ENCODE data around the gene ZNF57.
"Not testable (repeated sequence)": the region's sequence is repeated elsewhere in the genome, so short reads cannot be mapped to it uniquely, and the experiment has no call there.

The ZNF57 gene

DNA sequence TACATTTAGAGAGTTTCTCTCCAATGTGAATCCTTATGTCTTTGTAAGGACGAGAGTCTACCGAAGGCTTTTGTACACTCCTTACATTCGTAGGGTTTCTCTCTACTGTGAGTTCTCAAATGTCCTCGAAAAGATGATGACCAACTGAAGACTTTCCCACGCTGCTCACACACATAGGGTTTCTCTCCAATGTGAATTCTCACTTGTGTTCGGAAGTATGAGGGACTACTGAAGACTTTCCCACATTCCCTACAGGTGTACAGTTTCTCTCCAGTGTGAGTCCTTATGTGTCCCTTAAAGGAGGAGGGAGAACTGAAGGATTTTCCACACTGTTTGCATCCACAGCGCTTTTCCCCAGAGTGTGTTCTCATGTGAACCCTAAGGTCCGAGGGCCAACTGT is 4.0 kb upstream of the ZNF57 start:
- DNase-seq (ENCODE audit: low spot score) = no peak

DNA sequence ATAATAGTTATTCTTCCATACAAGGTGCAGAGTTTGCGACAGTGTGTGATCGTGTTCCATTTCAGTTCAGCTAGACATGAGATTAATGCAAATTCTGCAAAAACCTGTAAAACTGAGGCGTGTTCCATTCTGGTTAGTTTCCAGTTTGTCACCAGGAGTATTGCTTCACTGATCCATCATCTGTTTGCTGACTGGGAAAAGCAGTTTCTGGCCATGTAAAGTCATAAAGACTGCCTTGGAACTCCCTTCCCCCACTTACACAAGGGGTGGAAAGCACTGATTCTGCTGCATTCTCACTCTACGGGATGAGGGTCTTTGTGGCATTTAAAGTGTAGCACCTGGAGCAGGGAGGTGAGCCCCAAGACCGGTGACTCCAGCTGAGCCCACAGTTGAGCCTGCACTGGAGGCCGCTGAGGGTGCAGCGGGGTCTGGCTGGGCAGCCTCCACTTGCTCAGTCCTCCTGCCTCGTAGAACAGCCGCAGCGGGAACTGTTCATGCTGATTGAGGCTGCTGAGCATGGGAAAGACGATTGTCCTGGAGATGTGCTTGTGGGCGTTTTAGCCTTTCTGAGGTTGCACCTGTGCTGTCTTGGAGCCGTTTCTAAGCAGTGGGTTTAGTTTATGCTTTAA is 2.0 kb downstream of the ZNF57 start:
- DNase-seq (ENCODE audit: low spot score) = no peak

DNA sequence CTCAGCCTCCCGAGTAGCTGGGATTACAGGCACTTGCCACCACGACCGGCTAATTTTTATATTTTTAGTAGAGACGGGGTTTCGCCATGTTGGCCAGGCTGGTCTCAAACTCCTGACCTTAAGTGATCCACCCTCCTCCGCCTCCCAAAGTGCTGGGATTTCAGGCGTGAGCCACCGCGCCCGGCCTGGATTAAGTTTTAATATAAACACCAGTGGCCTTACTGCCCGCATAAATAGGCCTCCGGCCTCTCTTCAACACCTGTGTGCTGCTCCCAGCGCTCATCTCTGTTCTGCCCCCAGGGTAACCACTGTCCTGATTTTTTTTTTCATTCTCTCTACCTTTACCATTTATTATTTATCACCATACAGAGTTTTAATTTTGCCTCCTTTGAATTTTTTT is 2.6 kb downstream of the ZNF57 start:
- DNase-seq (ENCODE audit: low spot score) = not testable (repeated sequence)

DNA sequence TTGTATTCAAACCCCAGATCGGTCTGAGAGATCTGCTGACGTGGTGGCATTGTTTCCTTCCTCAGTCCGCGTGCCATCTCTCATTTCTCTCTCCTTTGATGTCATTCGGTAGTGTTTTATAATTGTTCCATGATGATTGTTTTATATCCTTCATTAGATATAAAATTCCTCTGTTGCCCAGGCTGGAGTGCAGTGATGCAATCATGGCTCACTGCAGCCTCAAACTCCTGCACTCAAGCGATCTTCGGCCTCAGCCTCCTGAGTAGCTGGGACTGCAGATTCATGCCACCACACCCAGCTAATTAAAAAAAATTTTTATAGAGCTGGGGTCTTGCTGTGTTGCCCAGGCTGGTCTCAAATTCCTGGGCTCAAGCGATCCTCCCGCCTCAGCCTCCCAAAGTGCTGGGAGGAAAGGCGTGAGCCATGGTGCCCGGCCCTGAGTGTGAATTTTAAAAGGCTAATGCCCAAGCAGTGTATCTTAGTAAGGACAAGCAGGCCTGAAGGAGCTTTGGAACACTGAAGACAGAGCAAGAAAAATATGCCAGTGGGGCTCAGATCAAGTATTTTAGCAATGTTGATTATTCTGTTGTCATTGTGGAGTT is 5.3 kb downstream of the ZNF57 start:
- DNase-seq (ENCODE audit: low spot score) = no peak

DNA sequence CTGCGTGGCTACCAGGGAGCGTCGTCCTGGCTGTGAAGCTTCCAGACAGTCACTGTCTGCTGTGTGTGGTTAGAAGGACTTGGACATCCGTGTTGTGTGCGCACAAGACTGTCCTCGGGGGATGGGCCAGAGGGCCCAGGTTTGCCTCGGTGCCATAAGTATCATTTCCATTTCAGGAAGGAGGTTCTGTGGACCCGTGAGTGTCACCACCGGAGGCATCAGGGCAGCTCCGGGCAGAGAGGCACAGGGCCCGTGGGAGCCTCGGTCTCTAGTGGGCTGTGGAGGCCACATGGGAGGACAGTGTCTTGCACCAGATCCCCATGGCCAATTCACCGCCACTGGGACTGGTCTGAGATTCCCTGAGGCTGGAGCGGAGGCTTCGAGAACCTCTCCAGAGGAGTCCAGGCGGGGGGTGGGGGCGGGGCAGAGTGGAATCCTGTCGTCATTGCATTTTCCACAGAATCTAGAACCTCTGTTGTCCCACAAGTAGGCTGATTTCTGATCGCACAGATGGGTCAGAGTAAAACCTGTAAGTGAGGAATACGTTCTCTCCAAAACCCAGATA is 6.0 kb downstream of the ZNF57 start:
- DNase-seq (ENCODE audit: low spot score) = no peak

DNA sequence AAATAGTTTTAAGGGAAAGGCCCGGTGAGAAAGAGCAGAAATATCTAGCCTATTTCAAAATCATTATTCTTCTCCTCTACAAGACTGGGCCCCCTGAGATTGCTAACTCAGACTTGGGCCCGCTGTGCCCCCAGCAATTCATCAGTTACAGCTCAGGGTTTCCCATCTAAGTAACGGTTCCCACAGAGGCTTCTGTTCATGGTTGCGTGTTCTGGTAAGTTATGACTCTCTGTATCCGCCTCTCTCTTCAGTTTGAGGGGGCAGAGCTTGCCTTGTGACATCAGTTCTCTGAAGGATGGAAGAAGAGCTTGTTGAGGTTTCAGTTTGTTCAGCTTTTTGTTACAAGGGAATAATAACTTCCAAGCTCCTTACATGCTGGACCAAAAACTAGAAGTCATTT is 11.6 kb downstream of the ZNF57 start:
- no peak for DNase-seq (ENCODE audit: low spot score)

DNA sequence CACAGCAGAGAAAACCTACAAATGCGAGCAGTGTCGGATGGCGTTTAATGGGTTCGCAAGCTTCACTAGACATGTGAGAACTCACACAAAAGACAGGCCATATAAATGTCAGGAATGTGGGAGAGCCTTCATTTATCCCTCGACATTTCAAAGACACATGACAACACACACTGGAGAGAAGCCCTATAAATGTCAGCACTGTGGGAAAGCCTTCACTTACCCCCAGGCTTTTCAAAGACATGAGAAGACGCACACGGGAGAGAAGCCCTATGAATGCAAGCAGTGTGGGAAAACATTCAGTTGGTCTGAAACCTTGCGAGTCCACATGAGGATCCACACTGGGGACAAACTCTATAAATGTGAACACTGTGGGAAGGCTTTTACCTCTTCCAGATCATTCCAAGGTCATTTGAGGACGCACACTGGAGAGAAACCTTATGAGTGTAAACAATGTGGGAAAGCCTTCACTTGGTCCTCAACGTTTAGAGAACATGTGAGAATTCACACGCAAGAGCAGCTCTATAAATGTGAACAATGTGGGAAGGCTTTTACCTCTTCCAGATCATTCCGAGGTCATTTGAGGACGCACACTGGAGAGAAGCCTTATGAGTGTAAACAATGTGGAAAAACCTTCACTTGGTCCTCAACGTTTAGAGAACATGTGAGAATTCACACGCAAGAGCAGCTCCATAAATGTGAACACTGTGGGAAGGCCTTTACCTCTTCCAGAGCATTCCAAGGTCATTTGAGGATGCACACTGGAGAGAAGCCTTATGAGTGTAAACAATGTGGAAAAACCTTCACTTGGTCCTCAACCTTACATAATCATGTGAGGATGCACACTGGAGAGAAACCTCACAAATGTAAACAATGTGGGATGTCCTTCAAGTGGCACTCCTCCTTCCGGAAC is 16.8 kb downstream of the ZNF57 start:
- no peak for DNase-seq (ENCODE audit: low spot score)

DNA sequence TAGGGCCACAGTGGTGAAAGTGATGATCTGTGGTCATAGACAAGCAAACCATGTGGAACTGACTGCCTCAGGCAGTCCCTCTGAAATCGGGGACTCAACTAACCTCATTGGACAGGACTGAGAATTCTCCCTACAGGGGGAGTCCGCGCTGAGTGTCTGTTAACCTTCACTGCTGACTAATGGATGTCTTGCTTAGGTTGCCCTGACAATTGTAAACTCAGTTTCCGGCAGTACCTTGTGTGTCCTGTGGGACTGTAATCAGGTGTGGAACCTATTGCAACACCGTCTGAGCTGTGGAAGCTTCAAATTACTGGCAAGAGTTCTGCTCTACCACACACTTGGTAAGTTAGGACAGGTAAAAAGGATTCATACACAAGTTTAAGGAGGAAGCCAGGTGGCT is 22.3 kb downstream of the ZNF57 start:
- no peak for DNase-seq (ENCODE audit: low spot score)

DNA sequence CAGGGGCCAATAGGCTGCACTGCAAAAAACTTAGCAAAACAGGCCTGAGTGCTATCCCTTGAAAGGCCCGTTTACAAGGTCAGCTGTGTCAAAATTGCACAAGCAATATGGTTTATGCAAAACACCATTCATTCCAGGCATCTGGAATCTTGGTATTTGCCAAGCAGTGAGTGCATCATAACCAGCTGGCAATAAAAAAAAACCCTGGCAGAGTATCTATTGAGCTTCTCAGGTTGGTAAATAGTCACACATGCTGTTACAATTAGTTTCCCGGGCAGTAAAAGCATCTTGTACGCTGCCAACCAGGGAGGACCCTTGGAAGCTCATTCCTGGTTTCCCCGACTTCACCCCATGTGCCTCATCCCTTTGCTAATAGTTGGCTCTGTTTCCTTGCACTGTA is 22.8 kb downstream of the ZNF57 start:
- no peak for DNase-seq (ENCODE audit: low spot score)

DNA sequence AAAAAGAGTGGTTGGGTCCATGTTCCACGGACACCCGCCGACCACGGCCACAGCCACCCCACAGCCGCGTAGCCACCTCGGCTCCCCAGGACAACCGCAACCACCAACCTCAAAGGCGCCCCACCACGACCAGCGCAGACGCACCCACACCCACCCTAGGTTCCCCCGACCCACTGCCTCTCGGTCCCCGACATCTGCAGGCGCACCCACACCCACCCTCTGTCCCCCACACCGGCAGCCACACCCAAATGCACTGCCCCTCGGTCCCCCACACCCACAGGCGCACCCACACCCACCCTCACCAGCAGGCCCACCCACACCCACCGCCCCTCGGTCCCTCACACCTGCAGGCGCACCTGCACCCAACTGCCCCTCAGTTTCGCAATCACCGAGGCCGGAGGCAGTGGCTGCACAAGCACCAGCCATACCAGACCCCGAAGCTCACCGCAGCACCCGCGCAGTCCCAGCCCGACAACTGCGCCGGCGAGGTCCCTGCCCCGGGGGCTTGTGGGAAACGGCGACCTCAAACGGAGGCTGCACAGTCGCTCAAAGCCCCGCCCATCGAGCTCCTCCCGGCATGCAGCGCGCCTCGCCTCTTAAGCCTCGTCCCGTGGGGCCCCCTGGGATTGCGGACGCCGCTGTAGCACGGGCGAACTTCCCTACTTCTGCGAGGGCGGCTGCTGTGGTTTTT is 25.8 kb downstream of the ZNF57 start:
- DNase-seq (ENCODE audit: low spot score) = no peak

DNA sequence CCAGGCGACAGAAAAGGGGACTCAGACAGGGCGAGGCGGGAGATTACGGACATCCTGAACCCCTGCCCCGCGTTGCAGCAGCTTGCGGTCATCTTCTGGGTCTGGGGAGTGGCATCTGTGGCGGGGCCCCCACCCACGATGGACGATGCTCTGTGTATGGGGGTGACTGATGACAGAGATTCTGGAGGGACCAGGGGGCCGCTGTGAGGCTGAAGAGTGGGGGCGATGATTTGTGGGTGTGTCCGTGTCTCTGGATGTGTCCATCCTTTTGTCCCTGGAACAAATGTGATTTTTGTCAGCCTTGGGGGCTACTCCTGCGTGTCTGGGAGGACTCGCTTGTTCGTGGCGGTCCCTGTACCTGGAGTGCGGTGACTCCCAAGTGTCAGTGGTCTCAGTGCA is 26.3 kb downstream of the ZNF57 start:
- DNase-seq (ENCODE audit: low spot score) = no peak

DNA sequence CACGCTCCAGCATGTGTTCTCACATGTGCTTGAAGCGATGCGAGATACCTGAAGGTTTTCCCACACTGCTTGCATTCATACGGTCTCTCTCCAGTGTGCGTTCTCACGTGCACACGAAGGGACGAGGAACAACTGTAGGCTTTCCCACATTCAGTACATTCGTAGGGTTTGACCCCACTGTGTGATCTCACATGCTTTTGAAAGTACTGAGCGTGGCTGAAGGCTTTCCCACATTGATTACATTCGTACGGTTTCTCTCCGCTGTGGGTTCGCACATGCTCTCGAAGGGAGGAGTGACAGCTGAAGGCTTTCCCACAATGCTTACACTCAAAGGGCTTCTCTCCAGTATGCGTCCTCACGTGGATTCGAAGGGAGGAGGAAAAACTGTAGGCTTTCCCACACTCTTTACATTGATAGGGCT is 32.8 kb downstream of the ZNF57 start:
- DNase-seq (ENCODE audit: low spot score) = no peak

DNA sequence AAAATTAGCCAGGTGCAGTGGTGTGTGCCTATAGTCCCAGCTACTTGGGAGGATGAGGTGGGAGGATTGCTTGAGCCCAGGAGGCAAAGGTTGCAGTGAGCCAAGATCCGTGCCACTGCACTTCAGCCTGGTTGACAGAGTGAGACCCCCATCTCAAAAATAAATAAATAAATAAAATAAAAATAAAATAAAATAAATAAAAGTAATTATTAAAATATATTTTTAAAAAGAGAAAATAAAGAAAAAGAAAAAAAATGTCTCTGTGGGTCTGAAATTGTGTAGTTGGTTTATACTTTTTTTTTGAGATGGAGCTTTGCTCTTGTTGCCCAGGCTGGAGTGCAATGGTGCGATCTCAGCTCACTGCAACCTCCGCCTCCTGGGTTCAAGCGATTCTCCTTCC is 35.1 kb downstream of the ZNF57 start:
- DNase-seq (ENCODE audit: low spot score) = not testable (repeated sequence)

DNA sequence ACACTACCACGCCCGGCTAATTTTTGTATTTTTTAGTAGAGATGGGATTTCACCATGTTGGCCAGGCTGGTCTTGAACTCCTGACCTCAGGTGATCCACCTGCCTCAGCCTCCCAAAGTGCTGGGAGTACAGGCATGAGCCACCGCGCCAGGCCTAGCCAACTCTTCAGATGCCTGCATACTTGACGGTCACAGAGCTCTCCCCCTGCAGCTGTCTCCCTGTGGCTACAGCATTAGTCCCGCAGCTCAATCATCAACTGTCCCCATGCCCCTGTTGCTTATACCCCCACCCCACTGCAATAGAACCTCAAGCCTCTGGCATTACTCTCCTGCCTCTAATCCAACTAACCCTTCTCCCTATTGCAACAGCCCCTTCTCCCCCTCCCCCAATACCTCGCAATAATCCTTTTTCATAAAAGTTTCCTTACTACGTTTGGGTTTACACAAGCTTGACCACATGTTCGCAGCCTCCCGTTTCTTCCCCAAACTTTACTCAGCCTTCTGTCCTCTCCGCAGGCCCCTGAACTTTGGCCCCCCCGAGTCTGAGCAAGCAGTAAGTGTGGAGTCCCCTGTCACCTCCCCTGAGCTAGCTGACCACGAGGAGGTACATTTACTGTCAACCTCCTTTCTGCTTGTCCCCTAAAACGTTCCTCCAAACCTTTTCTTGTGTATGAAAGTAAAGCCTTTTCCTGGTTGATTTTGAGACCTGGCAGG is 42.4 kb downstream of the ZNF57 start:
- DNase-seq (ENCODE audit: low spot score) = no peak

DNA sequence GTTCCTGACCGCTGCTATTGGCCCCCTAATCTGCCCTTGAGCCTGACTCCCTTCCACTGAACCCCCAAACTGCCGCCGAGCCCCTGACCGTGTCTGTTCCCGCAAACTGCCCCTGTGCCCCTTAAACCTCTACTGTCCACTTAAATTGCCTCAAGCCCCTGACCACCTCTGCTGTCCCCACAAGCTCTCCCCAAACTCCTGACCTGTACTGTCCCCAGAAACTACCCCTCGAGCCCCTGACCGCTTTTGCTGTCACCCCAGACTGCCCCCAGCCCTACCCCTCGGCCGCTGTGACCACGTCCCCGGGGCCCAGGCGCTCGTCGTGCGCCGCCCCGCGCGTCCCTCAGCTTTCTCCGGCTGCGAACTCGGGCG is 43.7 kb downstream of the ZNF57 start:
- DNase-seq (ENCODE audit: low spot score) = no peak

DNA sequence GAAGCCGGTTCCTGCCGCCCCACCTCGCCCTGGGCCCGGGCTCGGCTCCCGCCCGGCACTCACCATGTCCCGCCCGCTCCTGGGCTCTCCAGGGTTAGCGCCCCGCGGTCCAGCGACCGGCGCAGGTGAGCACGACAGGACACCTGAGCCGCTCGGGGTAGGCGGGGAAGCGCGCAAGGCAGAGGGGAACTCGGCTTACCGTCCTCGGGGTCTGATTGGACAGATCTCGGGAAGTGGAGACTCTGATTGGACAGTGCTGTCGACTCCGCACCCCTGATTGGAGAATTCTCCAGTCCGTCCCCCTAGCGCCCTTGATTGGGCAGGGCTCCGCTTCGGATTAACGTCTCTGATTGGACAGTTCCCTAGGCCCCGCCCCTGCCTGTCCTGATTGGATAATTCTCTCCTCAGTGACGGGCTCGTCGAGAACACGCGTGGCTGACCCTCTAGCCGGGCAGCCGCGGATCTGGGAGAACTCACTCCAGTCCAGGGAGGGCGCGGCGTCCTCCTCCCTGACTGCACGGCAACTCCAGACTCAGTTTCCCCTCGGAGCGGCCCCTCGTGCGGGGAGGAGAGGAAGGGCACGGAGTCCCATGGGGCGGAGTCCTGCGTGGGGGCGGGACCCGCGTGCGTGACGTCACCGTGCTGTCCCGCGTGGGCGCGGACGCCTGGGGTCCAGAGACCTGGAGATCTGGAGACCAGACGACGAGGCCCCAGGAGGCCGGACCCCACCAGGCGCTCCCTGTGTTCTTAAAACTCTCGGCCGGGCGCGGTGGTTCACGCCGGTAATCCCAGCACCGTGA is 44.2 kb downstream of the ZNF57 start, which contains the start of gene ZNF77:
Gene ZNF77 (minus strand): TSS at position 197 of the 800 bp plus-strand sequence. CDS start 131 bp downstream, at position 66.
- peak; percentile 96 for DNase-seq (ENCODE audit: low spot score)

DNA sequence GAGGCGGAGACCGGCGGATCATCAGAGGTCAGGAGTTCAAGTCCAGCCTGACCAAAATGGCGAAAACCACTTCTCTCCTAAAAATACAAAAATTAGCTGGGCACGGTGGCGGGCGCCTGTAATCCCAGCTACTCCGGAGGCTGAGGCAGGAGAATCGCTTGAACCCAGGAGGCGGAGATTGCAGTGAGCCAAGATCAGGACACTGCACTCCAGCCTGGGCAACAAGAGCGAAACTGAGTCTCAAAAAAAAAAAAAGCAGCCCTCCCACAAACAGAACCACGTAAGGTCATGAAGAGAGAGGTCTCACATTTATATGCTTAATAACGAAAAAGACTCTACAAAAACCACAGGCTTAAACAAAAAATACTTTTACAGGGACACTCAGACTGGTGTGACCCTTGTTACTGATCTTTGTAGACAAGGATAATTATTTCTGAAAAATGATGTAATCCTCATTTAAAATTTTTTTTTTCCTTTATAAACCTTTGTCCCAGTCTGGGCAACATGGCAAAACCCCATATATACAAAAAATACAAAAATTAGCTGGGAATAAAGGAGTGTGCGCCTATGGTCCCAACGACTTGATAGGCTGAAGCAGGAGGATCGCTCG is 45.0 kb downstream of the ZNF57 start:
- no peak for DNase-seq (ENCODE audit: low spot score)

DNA sequence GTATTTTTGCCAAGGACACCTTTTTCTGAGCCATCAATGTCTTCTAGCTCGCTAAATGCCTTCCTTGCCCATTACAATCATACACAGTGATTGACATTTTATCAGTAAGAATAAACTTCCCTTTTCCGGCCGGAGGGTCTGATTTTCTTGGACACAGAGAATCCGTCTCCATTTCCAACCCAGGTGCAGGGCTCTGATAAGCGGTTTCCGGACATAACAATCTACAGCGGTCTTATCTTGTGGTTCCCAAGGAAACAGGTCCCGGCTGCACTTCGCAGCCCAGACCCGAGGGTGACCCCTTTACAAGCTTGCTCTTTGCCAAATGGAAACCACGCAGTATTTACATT is 49.2 kb downstream of the ZNF57 start:
- no peak for DNase-seq (ENCODE audit: low spot score)

DNA sequence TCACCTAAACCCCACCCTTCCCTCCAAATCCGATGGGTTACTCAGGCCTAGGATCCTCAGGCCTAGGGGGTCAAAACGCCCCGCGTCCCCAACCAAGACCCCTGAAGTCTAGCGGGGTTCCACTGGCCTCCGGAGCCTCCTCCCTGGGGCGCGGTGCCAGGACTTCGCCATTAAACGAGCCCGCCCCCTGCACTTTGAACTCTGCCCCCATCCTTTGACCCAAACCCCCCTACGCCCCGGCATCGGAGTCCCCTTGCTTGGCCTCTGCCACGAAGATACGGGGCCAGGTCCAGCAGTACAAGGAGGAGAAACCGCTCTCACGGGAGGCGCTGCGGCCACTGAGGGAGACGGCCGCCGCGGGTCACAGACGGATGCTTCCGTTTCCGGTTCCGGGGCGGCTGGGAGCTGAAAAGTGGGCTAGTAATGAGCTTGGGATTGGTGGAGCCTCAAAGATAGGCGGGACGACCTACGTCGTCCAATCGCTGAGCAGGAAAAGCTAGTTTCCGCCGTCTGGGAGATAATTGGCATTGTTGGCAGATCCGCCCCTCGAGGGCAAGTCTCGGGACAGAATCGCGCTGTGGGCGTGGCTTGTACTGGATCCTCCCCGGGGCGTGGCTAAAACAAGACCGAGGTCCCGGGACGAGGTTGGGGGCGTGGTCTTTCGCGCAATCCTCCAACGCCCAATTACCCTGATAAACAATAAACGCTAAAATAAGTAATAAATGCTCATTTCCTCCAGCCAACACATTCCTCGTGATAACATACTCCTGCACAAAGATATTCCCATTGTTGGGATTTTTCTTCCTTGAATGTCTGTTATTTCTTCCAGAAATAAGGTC is 49.8 kb downstream of the ZNF57 start:
- DNase-seq (ENCODE audit: low spot score) = peak; percentile 95
